Activated CD8-positive, alpha-beta T cell treated with anti-CD3 and anti-CD28 coated beads for 36 hours (primary cell): Measurements from ENCODE around the gene PRKAG2. TPM values are rescaled to one million over a fixed set of nuclear protein-coding genes. Genes with fewer than 3 reads are reported as not detected.

ENCODE experiments used
- ATAC-seq: fragments of 200-7000 bp; cut with Tn5 transposase; one replicate; pipeline ENCODE4 v1.10.0; 2021; ENCODE audit warnings: mild to moderate bottlenecking, moderate library complexity
- CTCF ChIA-PET: fragments of 350-600 bp; sonication (Branson Sonifier 250); formaldehyde crosslinking; loops from one replicate; lab custom pipeline; 2021; ENCODE audit warnings: antibody characterized with exemption; lab: Charles Lee
- POLR2A ChIA-PET: fragments of 350-600 bp; sonication (Branson Sonifier 250); formaldehyde crosslinking; loops from one replicate; lab custom pipeline; 2021; ENCODE audit warnings: antibody characterized with exemption; lab: Charles Lee
- DNase-seq: peaks from one replicate; pipeline ENCODE4 v3.0.0-alpha.2; 2020
- H3K27ac Mint-ChIP-seq: one replicate; pipeline ENCODE4 v1.8.0; 2021; ENCODE audit warnings: mild to moderate bottlenecking, mixed read lengths
- H3K27me3 Mint-ChIP-seq: one replicate; pipeline ENCODE4 v1.8.0; 2021; ENCODE audit warnings: mixed read lengths
- H3K36me3 Mint-ChIP-seq: one replicate; pipeline ENCODE4 v1.8.0; 2021; ENCODE audit warnings: low read depth, mixed read lengths
- H3K4me1 Mint-ChIP-seq: one replicate; pipeline ENCODE4 v1.8.0; 2021; ENCODE audit warnings: low read depth, mixed read lengths
- H3K4me3 Mint-ChIP-seq: one replicate; pipeline ENCODE4 v1.8.0; 2021; ENCODE audit warnings: mild to moderate bottlenecking, moderate library complexity, mixed read lengths
- H3K9me3 Mint-ChIP-seq: one replicate; pipeline ENCODE4 v1.8.0; 2021; ENCODE audit warnings: mixed read lengths
- intact Hi-C: fragments of 100-400 bp; cut with micrococcal nuclease; formaldehyde crosslinking; loops from one replicate; pipeline ENCODE4 v1.10.0; 2022
- total RNA-seq, 2 experiments: library from RNA; stranded (reverse); gene quantifications; one replicate each; pipeline ENCODE4 v1.2.3, GENCODE V29; 2021
- TF ChIP-seq, protein P1 (sequence below): fragments of 200-600 bp; IDR thresholded peaks from one replicate; pipeline ENCODE4 v1.8.0; 2022; ENCODE audit warnings: antibody characterized with exemption, mild to moderate bottlenecking

Gene PRKAG2
- total RNA-seq, 2 experiments from 2014 or later, result 17.0 to 19.2 TPM

DNA sequence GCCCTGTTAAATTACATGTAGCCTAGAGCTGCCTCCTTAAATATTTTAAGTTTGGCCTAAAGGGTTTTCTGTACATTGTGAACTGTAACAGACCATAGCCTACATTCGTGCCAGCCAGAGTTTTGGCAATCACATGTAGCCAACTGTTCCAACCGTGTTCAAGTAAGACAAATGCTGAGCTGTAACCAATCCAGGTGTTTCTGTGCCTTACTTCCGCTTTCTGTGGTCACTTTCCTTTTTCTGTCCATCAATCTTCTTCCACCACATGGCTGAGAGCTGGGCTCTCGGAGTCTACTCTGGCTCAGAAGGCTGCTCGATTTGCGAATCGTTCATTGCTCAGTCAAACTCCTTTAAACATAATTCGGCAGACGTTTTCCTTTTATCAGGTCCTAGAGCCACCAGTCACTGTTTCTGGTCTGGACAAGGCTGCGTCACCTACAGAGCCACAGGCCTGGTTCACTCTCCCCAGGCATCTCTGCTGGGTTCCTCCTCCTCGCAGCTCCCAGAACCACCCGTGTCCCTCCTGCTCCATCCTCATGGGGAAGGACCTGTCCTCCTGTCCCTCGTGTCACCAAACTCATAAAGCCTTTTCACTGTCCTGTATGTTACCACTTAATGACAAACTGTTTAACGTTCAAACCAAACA, 199.2 kb downstream of the PRKAG2 start:
- ATAC-seq (no peak), DNase-seq (no peak)
- Mint-ChIP-seq H3K27ac (no peak overlapping the region), H3K9me3 (no peaks in the 10 kb centered on the region), H3K36me3 (no peaks in the 10 kb centered on the region), H3K4me1 (peaks cover 22% of the 10 kb centered on the region), H3K27me3 (no peaks in the 10 kb centered on the region), H3K4me3 (no peak overlapping the region)
- intact Hi-C loops, result no loop called here
- ChIA-PET CTCF (interaction anchor here (1.3 to 1.7 kb wide), 2 partner anchors 12 to 21 kb away, joined by 3 read pairs; no protein-coding TSS in a partner anchor), POLR2A (no interaction called here)
- TF ChIP-seq, protein P1, sequence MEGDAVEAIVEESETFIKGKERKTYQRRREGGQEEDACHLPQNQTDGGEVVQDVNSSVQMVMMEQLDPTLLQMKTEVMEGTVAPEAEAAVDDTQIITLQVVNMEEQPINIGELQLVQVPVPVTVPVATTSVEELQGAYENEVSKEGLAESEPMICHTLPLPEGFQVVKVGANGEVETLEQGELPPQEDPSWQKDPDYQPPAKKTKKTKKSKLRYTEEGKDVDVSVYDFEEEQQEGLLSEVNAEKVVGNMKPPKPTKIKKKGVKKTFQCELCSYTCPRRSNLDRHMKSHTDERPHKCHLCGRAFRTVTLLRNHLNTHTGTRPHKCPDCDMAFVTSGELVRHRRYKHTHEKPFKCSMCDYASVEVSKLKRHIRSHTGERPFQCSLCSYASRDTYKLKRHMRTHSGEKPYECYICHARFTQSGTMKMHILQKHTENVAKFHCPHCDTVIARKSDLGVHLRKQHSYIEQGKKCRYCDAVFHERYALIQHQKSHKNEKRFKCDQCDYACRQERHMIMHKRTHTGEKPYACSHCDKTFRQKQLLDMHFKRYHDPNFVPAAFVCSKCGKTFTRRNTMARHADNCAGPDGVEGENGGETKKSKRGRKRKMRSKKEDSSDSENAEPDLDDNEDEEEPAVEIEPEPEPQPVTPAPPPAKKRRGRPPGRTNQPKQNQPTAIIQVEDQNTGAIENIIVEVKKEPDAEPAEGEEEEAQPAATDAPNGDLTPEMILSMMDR, result no peak

DNA sequence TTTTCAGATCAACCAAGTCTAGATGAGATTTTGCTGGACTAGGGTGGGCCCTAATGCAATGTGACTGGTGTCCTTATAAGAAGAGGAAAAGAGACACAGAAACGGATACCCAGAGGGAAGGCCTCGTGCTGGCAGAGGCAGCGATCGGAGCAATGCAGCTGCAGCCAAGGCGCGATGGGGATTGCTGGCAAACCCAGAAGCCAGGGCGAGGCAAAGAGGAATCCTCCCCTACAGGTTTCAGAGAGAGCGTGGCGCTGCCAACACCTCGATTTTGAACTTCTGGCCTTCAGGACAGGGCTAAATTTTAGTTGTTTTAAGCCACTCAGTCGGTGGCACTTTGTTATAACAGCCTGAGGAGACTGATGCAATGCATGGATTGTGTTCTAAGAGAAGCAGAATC, 200.2 kb downstream of the PRKAG2 start:
- no peaks in the 10 kb centered on the region for H3K27me3 Mint-ChIP-seq
- no peak overlapping the region for H3K27ac Mint-ChIP-seq
- no peak overlapping the region for H3K4me3 Mint-ChIP-seq
- no peak for ATAC-seq
- peaks cover 22% of the 10 kb centered on the region for H3K4me1 Mint-ChIP-seq
- CTCF ChIA-PET, result interaction anchor here (1.3 kb wide), 1 partner anchor 13 kb away, joined by 3 read pairs; no protein-coding TSS in a partner anchor
- POLR2A ChIA-PET, result no interaction called here
- H3K36me3 Mint-ChIP-seq, result no peaks in the 10 kb centered on the region
- intact Hi-C loops, result no loop called here
- no peaks in the 10 kb centered on the region for H3K9me3 Mint-ChIP-seq
- DNase-seq, result no peak
- TF ChIP-seq, protein P1, result no peak

DNA sequence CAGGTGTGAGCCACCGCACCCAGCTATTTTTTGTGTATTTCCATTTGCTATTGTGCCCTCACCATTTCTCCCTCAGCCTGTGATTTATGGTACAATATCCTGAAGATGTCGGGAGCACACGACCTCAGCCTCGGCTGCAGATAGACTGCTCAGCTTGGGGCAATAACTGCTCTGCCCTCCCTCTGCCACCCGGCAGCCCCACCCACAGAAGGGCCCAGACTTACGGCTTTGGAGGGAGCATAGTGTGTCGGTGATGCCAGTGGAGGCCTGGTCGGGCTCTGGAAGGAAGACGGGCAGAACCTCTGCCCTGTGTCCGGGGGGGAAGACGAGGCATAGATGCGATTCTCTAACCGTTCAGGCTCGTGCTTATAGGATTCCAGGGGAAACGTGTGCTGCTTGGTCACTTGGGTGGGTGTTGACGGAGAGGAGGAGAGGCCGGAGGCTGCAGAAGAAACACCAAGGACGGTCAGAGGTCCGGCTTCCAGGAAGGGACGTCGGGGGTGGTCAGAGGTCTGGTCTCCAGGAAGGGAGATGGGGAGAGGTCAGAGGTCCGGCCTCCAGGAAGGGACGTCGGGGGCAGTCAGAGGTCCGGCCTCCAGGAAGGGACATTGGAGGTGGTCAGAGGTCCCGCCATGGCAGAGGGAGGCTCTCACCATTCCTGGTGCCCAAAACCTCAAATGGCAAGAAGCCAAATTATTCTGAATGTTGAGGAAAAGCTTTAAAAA, 201.6 kb downstream of the PRKAG2 start:
- DNase-seq (no peak), ATAC-seq (no peak)
- ChIA-PET POLR2A (no interaction called here), CTCF (no interaction called here)
- H3K9me3 Mint-ChIP-seq, result no peaks in the 10 kb centered on the region
- H3K4me1 Mint-ChIP-seq, result peaks cover 22% of the 10 kb centered on the region
- no peak overlapping the region for H3K4me3 Mint-ChIP-seq
- no peaks in the 10 kb centered on the region for H3K27me3 Mint-ChIP-seq
- intact Hi-C loops, result no loop called here
- TF ChIP-seq, protein P1, result no peak
- peaks cover under 1% of the 10 kb centered on the region for H3K36me3 Mint-ChIP-seq
- H3K27ac Mint-ChIP-seq, result no peak overlapping the region

DNA sequence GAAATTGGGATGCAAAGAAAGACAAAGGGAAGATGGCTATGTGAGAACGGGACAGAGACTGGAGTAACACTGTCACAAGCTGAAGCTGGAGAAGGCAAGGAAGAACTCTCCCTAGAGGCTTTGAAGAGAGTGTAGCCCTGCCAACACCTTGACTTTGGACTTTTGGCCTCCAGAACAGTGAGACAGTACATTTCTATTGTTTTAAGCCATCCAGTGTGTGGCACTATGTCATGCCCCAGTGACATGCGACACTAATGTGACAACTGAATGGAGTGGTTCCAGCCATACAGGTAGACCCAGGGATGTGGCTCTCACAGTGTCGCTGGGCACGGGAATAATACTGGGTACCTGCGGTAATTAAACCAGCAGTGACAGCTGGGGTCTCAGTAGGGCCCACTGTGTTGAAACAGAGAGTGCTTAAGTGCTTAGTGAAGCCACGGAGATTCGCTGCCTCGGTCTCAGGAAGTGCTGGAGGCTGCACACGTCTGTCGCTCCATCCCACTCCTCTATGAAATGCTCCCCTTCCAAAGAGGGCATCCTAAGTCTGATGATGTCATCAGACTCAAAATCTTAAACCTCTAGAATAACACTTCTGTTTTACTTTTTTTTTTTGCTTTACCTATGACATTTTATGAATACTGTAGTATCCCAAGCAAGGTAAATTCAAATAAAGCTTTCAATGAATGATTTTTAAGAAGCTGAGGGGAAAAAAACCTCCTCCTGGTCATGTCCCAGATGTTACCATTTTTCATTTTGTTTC, 202.6 kb downstream of the PRKAG2 start:
- POLR2A ChIA-PET, result no interaction called here
- DNase-seq, result no peak
- CTCF ChIA-PET, result no interaction called here
- TF ChIP-seq, protein P1, result no peak
- H3K4me3 Mint-ChIP-seq, result no peak overlapping the region
- no peak for ATAC-seq
- H3K4me1 Mint-ChIP-seq, result peaks cover 17% of the 10 kb centered on the region
- H3K9me3 Mint-ChIP-seq, result no peaks in the 10 kb centered on the region
- H3K27ac Mint-ChIP-seq, result no peak overlapping the region
- no peaks in the 10 kb centered on the region for H3K27me3 Mint-ChIP-seq
- H3K36me3 Mint-ChIP-seq, result peaks cover 6% of the 10 kb centered on the region
- intact Hi-C loops, result no loop called here

DNA sequence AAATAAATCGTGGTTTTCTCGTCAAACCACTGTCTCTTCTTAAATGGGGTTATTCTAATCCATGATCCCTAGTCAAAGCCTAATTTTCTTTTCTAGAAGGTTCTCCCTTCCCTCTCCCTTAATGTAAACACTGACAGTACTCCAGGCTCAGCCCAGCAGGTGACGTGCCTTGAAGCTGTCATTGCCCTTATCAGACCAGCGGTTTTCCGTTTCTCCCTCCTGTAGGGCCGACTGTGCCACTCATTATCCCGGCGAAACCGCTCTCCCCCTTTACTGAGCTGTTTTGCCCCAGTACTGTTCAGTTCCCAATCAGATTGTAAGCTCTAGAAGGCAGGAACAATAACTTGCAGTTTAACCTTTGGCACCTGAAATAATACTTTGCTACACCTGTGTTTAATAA, 203.7 kb downstream of the PRKAG2 start:
- H3K9me3 Mint-ChIP-seq, result no peaks in the 10 kb centered on the region
- no peak overlapping the region for H3K27ac Mint-ChIP-seq
- intact Hi-C loops, result no loop called here
- ChIA-PET POLR2A (no interaction called here), CTCF (no interaction called here)
- H3K4me3 Mint-ChIP-seq, result no peak overlapping the region
- peaks cover 5% of the 10 kb centered on the region for H3K4me1 Mint-ChIP-seq
- H3K27me3 Mint-ChIP-seq, result no peaks in the 10 kb centered on the region
- ATAC-seq, result no peak
- peaks cover 14% of the 10 kb centered on the region for H3K36me3 Mint-ChIP-seq
- DNase-seq, result no peak
- TF ChIP-seq, protein P1, result no peak
